Common myeloid progenitor, CD34-positive (primary cell): ENCODE data around the gene PGF.
"Not testable (repeated sequence)": the region's sequence is repeated elsewhere in the genome, so short reads cannot be mapped to it uniquely, and the experiment has no call there.

ENCODE experiments used
- CTCF ChIA-PET: fragments of 350-600 bp; sonication (Branson Sonifier 250); formaldehyde crosslinking; loops from one replicate; lab custom pipeline; 2021; ENCODE audit warnings: antibody characterized with exemption; lab: Charles Lee
- POLR2A ChIA-PET: fragments of 350-600 bp; sonication (Branson Sonifier 250); formaldehyde crosslinking; loops from one replicate; lab custom pipeline; 2021; ENCODE audit warnings: antibody characterized with exemption; lab: Charles Lee
- DNase-seq, 3 donors: peaks; one replicate each; pipeline versions ENCODE4 v3.0.0 to v3.0.0-alpha.2; 2013
- H3K27ac ChIP-seq, 2 experiments: 1 replicate in 1 of 2; 2 replicates in 1 of 2; pipeline ENCODE4 v1.7.0; 2013; ENCODE audit warnings: inconsistent platforms in 2 of 2, low read length in 2 of 2, mild to moderate bottlenecking in 2 of 2, low read depth in 1 of 2, moderate library complexity in 1 of 2; ENCODE audit not compliant: severe bottlenecking in 2 of 2, insufficient read depth in 1 of 2, poor library complexity in 1 of 2
- H3K27me3 ChIP-seq, 5 experiments: replicated peaks in 2 of 5; 1 replicate in 3 of 5; 2 replicates in 2 of 5; pipeline versions ENCODE4 v1.6.1 to v1.7.0; 2013; ENCODE audit warnings: low read length in 4 of 5, mild to moderate bottlenecking in 2 of 5, moderate library complexity in 2 of 5, inconsistent platforms in 1 of 5; ENCODE audit not compliant: insufficient read depth in 5 of 5, control insufficient read depth in 4 of 5
- H3K36me3 ChIP-seq, 4 experiments: 1 replicate in 2 of 4; 2 replicates in 2 of 4; pipeline versions ENCODE4 v1.6.1 to v1.7.0; 2013; ENCODE audit warnings: low read length in 3 of 4, control low read depth in 1 of 4, mild to moderate bottlenecking in 1 of 4; ENCODE audit not compliant: control insufficient read depth in 4 of 4, insufficient read depth in 4 of 4
- H3K4me1 ChIP-seq, 4 experiments: 1 replicate in 3 of 4; 2 replicates in 1 of 4; pipeline versions ENCODE4 v1.6.1 to v1.7.1; 2013; ENCODE audit warnings: low read length in 3 of 4, mild to moderate bottlenecking in 3 of 4, control low read depth in 1 of 4, inconsistent platforms in 1 of 4, moderate library complexity in 1 of 4; ENCODE audit not compliant: control insufficient read depth in 4 of 4, insufficient read depth in 4 of 4; ENCODE audit errors: control extremely low read depth in 1 of 4
- H3K4me3 ChIP-seq, 7 experiments: 1 replicate in 4 of 7; 2 replicates in 3 of 7; pipeline versions ENCODE4 v1.5.1 to v1.7.0; 2013; ENCODE audit warnings: mild to moderate bottlenecking in 7 of 7, low read length in 6 of 7, moderate library complexity in 6 of 7, inconsistent platforms in 2 of 7, low read depth in 2 of 7, control low read depth in 1 of 7; ENCODE audit not compliant: insufficient read depth in 4 of 7, control insufficient read depth in 1 of 7; ENCODE audit errors: extremely low read depth in 1 of 7
- H3K9me3 ChIP-seq, 5 experiments: 1 replicate in 4 of 5; 2 replicates in 1 of 5; pipeline versions ENCODE4 v1.6.1 to v1.7.1; 2013; ENCODE audit warnings: low read length in 4 of 5, mild to moderate bottlenecking in 2 of 5, inconsistent platforms in 1 of 5, low read depth in 1 of 5, moderate library complexity in 1 of 5; ENCODE audit not compliant: control insufficient read depth in 4 of 5, insufficient read depth in 2 of 5; ENCODE audit errors: control extremely low read depth in 1 of 5
- WGBS: methylation state at CpG from one replicate; pipeline ENCODE4 v1.1.5; 2013; ENCODE audit not compliant: insufficient coverage; 5-methylcytosine and 5-hydroxymethylcytosine counted together

The PGF gene

DNA sequence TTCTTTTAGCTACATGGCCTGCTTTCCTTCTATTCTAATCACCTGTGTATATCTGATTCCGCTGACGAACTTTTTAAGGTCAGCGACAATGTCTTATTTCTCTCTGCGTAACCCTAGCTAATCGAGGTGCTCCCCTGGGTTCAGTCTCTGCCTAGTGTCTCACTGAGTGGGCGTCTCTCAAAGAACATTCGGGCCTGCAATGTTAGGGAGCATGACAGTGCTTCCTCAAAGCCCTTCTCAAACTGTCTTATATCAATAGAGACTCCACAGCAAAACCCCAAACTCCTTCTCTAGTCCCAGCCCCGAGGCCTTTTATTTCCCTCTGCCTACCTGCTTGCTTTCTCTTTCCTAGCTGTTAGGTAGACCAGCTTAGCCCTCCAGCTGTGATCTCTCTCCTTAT, 18.7 kb downstream of the PGF start:
- POLR2A ChIA-PET = no interaction called here
- WGBS = 93% methylated on average over 7 of the region's 8 CpGs

DNA sequence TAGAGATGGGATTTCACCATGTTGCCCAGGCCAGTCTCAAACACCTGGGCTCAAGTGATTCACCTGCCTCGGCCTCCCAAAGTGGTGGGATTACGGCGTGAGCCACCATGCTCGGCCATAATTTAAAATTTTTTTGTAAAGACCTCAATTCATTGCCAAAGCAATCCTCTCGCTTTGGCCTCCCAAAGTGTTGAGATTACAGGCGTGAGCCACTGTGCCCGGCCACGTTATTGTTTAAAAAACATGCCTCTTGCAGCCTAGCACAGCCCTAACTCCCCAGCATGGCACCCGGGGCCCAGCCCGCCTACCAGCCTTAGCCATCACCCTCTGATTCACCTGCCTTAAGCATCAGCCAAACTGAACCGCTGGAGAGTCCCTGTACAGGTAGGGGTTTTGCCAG, 19.2 kb downstream of the PGF start:
- no peaks in the 10 kb centered on the region for H3K36me3 ChIP-seq
- H3K4me3 ChIP-seq = no peak overlapping the region
- no peaks in the 10 kb centered on the region for H3K9me3 ChIP-seq
- H3K27me3 ChIP-seq = no peaks in the 10 kb centered on the region
- no peak overlapping the region for H3K27ac ChIP-seq
- no peak for DNase-seq
- WGBS = 97% methylated on average over 10 of the region's 11 CpGs
- H3K4me1 ChIP-seq = peaks cover 0 to 71% (median 51%) of the 10 kb centered on the region in 4 experiments
- POLR2A ChIA-PET = no interaction called here
- CTCF ChIA-PET = interaction anchor here (1.2 to 1.9 kb wide), 2 partner anchors 10 to 76 kb away, joined by 4 to 9 read pairs; no protein-coding TSS in a partner anchor

More for the DNA sequence above, 18.7 kb downstream of the PGF start:
- H3K4me1 ChIP-seq = peaks cover 0 to 71% (median 51%) of the 10 kb centered on the region in 4 experiments
- no peaks in the 10 kb centered on the region for H3K27me3 ChIP-seq
- H3K36me3 ChIP-seq = no peaks in the 10 kb centered on the region
- no peak overlapping the region for H3K4me3 ChIP-seq
- H3K27ac ChIP-seq = no peak overlapping the region
- no peaks in the 10 kb centered on the region for H3K9me3 ChIP-seq
- CTCF ChIA-PET = interaction anchor here (1.9 kb wide), 1 partner anchor 77 kb away, joined by 9 read pairs; no protein-coding TSS in a partner anchor
- no peak for DNase-seq

DNA sequence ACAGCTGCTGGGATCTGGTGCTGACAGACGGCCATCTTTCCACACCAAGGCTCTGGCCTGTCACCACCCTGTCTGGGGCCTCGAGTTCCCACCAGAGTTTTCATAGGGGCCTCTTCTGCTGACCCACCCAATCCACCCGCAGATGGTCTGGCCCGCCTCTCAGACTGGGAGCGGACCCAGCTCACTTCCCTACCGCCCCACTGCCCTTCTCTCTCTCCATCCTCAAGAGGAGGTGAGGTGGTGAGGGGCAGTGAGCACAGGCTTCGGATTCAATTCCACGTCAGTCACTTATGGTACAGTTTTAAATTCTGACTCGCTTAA, 20.1 kb downstream of the PGF start:
- no peaks in the 10 kb centered on the region for H3K36me3 ChIP-seq
- DNase-seq = no peak
- H3K27ac ChIP-seq = no peak overlapping the region
- H3K9me3 ChIP-seq = no peaks in the 10 kb centered on the region
- H3K4me3 ChIP-seq = no peak overlapping the region
- H3K4me1 ChIP-seq = peaks cover 0 to 71% (median 44%) of the 10 kb centered on the region in 4 experiments
- H3K27me3 ChIP-seq = no peaks in the 10 kb centered on the region
- ChIA-PET POLR2A (no interaction called here), CTCF (interaction anchor here (0.6 to 1.2 kb wide), 4 partner anchors 10 to 129 kb away, joined by 3 to 4 read pairs (median 3); no protein-coding TSS in a partner anchor)
- WGBS = 100% methylated on average over 1 of the region's 9 CpGs

DNA sequence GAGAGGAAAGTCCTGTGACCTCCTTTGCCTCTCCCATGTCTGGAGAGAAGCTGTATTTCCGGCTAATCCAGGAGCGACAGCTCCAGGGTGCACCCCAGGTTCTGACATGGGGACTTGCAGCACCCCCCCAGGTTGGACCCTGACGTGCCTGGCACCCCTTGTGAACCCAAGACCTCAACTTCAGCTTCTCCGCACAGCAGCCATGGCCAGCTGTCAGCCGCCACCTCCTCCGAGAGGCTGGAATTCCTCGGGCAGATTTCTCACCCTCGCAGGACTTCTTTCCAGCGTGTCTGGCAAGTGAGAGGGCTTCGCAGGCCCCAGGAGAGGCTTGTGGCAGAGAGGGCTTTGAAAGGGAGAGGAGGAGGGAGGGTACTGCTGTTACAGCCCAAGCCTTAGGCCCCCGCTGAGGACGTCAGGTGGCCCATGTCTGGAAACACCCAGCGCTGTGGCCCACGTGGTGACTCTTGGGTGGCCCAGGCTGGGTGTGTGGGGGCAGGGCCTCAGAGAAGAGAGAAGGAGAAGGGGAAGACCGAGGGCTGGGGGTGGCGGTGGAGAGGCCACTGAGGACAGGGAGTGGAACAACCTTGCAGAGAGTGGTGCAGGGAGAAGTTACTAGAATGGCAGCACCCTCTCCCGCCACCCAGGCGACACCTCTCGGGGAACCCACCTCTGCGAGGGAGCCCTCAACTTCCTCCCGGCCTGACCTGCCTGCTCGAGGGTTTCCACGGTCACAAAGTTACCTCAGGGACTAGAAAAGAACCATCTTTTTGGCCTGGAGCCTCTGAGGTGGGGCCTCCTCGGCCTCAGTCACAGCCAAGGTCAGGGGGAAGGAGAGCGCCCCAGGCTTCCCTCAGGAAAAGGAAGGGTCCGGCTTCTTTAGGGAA, 20.7 kb downstream of the PGF start:
- WGBS = 86% methylated on average over 24 of the region's 26 CpGs
- Histone ChIP-seq H3K4me1 (peaks cover 2 to 68% (median 40%) of the 10 kb centered on the region in 4 experiments), H3K4me3 (no peak overlapping the region), H3K27ac (peak overlapping the region in 1 of 2 experiments; percentile 25), H3K27me3 (no peaks in the 10 kb centered on the region), H3K9me3 (no peaks in the 10 kb centered on the region), H3K36me3 (no peaks in the 10 kb centered on the region)
- ChIA-PET POLR2A (interaction anchor here (0.6 kb wide), 1 partner anchor 288 kb away, joined by 3 read pairs; no protein-coding TSS in a partner anchor), CTCF (interaction anchor here (0.7 to 1.6 kb wide), 8 partner anchors 11 to 154 kb away, joined by 3 to 6 read pairs (median 4); partner anchors contain the start of gene MLH3)
- DNase-seq = peak in 1 of 3 donors; percentile 22

DNA sequence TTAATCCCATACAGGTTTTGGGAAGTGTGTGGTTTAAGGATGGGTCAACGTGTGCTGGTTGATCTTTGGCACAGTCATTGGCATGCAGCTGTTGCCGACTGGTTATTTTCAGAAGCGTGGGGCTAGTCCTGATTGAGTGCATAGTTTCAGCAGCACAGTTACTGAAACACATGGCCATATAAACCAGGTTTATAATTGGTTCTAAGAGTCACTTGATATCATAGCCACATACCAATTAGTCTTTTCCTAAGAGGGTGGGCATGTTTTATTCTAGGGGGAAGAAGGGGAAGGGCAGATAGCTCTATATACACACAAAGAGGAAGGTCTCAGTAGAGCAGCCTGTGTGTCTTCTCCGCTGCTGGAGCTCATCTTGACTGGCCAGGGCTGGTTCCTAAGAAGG, 21.4 kb downstream of the PGF start:
- Histone ChIP-seq H3K27me3 (no peaks in the 10 kb centered on the region), H3K27ac (peak overlapping the region in 1 of 2 experiments; percentile 25), H3K36me3 (no peaks in the 10 kb centered on the region), H3K4me3 (no peak overlapping the region), H3K4me1 (peaks cover 3 to 68% (median 41%) of the 10 kb centered on the region in 4 experiments), H3K9me3 (no peaks in the 10 kb centered on the region)
- WGBS = 56% methylated on average over 3 of the region's 4 CpGs
- POLR2A ChIA-PET = interaction anchor here (0.6 kb wide), 1 partner anchor 289 kb away, joined by 3 read pairs; no protein-coding TSS in a partner anchor
- CTCF ChIA-PET = interaction anchor here (0.8 to 1.6 kb wide), 6 partner anchors 12 to 154 kb away, joined by 3 to 6 read pairs (median 4); partner anchors contain the start of gene MLH3
- DNase-seq = peak in 2 of 3 donors; percentile 57 to 66

DNA sequence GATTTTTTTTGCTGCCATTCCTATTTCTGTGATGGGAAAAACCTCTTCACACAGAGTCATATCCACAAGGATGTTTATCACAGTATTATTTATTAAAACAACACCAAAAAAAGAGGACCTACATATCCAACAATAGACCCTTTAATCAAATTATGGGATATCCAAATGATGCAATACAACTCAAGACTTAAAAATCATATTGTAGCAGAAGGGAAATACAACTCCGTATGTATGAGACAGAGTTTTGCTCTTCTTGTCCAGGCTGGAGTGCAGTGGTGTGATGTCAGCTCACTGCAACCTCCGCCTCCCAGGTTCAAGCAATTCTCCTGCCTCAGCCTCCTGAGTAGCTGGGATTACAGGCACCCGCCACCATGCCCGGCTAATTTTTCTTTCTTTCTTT, 22.5 kb downstream of the PGF start:
- CTCF ChIA-PET = interaction anchor here (1.1 to 1.6 kb wide), 3 partner anchors 13 to 28 kb away, joined by 4 to 6 read pairs (median 4); no protein-coding TSS in a partner anchor
- H3K27me3 ChIP-seq, H3K27ac ChIP-seq, H3K9me3 ChIP-seq, POLR2A ChIA-PET, DNase-seq, H3K36me3 ChIP-seq: not testable (repeated sequence)
- Histone ChIP-seq H3K4me1 (peaks cover 3 to 64% (median 43%) of the 10 kb centered on the region in 4 experiments), H3K4me3 (peak overlapping the region in 1 of 7 experiments; percentile 21)
- whole genome bisulfite sequencing = no CpG with 5 or more reads among the region's 4 CpGs
